ENCODE measurements around the gene KIFAP3.

- TF ChIP-seq, protein P1, sequence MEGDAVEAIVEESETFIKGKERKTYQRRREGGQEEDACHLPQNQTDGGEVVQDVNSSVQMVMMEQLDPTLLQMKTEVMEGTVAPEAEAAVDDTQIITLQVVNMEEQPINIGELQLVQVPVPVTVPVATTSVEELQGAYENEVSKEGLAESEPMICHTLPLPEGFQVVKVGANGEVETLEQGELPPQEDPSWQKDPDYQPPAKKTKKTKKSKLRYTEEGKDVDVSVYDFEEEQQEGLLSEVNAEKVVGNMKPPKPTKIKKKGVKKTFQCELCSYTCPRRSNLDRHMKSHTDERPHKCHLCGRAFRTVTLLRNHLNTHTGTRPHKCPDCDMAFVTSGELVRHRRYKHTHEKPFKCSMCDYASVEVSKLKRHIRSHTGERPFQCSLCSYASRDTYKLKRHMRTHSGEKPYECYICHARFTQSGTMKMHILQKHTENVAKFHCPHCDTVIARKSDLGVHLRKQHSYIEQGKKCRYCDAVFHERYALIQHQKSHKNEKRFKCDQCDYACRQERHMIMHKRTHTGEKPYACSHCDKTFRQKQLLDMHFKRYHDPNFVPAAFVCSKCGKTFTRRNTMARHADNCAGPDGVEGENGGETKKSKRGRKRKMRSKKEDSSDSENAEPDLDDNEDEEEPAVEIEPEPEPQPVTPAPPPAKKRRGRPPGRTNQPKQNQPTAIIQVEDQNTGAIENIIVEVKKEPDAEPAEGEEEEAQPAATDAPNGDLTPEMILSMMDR (IDR thresholded peaks at IDR 0.05), result no peak
- TF ChIP-seq POLR2A (IDR thresholded peaks at IDR 0.05), result no peak
Measured at GRCh38 chr1:169874229-169874628, 200.3 kb downstream of the KIFAP3 start.
